ENCODE results near the gene GATA6.

DNA sequence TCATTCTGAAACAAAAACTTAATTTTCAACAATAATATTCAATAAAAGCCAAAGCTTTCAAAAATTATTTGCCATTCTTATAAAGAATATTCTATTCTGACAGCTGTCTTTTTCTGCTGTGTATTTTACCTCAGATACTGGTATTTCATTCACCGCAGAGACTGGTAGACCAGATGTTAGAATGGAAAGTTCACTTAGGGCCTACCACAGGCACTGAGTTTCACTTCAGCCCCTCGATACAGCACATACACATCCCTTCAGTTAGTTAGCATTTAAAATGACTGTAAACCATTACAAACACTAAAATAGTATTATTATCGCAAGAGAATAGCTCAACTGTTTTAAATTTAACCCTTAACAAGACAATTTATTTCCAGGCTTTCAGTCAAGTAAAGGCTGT lies 24.2 kb upstream of the GATA6 start:
- TF ChIP-seq, protein P1, sequence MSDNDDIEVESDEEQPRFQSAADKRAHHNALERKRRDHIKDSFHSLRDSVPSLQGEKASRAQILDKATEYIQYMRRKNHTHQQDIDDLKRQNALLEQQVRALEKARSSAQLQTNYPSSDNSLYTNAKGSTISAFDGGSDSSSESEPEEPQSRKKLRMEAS (IDR thresholded peaks at IDR 0.05), result no peak
- TF ChIP-seq TEAD2 (CRISPR knock-in tag; IDR thresholded peaks at IDR 0.05), result no peak
- TF ChIP-seq, protein P2, sequence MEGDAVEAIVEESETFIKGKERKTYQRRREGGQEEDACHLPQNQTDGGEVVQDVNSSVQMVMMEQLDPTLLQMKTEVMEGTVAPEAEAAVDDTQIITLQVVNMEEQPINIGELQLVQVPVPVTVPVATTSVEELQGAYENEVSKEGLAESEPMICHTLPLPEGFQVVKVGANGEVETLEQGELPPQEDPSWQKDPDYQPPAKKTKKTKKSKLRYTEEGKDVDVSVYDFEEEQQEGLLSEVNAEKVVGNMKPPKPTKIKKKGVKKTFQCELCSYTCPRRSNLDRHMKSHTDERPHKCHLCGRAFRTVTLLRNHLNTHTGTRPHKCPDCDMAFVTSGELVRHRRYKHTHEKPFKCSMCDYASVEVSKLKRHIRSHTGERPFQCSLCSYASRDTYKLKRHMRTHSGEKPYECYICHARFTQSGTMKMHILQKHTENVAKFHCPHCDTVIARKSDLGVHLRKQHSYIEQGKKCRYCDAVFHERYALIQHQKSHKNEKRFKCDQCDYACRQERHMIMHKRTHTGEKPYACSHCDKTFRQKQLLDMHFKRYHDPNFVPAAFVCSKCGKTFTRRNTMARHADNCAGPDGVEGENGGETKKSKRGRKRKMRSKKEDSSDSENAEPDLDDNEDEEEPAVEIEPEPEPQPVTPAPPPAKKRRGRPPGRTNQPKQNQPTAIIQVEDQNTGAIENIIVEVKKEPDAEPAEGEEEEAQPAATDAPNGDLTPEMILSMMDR (CRISPR knock-in tag; IDR thresholded peaks at IDR 0.05), result no peak
- TF ChIP-seq POLR2AphosphoS5 (IDR thresholded peaks at IDR 0.05; ENCODE audit: low read depth, low read length), result no peak
- no peak for TF ChIP-seq NFYB (CRISPR knock-in tag; IDR thresholded peaks at IDR 0.05)
- no peak for TF ChIP-seq YY1 (IDR thresholded peaks at IDR 0.05; ENCODE audit: insufficient read depth, insufficient replicate concordance, low read depth, low read length)
- TF ChIP-seq SRSF9 (IDR thresholded peaks at IDR 0.05; ENCODE audit: borderline replicate concordance, insufficient read depth, low read depth, low read length, poor library complexity, severe bottlenecking), result no peak
- TF ChIP-seq CREM (IDR thresholded peaks at IDR 0.05), result no peak
- no peak for TF ChIP-seq CREM (CRISPR knock-in tag; IDR thresholded peaks at IDR 0.05)
- TF ChIP-seq MTA3 (CRISPR knock-in tag; IDR thresholded peaks at IDR 0.05), result no peak
- TF ChIP-seq TGIF2 (CRISPR knock-in tag; IDR thresholded peaks at IDR 0.05), result no peak
- no peak for TF ChIP-seq HNRNPUL1 (IDR thresholded peaks at IDR 0.05; ENCODE audit: low read depth, low read length)
- TF ChIP-seq, protein P3, sequence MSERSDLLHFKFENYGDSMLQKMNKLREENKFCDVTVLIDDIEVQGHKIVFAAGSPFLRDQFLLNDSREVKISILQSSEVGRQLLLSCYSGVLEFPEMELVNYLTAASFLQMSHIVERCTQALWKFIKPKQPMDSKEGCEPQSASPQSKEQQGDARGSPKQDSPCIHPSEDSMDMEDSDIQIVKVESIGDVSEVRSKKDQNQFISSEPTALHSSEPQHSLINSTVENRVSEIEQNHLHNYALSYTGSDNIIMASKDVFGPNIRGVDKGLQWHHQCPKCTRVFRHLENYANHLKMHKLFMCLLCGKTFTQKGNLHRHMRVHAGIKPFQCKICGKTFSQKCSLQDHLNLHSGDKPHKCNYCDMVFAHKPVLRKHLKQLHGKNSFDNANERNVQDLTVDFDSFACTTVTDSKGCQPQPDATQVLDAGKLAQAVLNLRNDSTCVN (CRISPR knock-in tag; IDR thresholded peaks at IDR 0.05; ENCODE audit: borderline replicate concordance), result no peak
